WI38 (cell line): ENCODE measurements around the gene MBD5.

Experiments used
- H3K4me3 ChIP-seq: 2 replicates; pipeline ENCODE4 v1.5.1; 2011; ENCODE audit warnings: low read depth, mild to moderate bottlenecking, control low read depth, low read length
- CTCF ChIP-seq: IDR thresholded peaks from 2 replicates; pipeline ENCODE4 v1.5.1; 2012; ENCODE audit warnings: low read depth, mild to moderate bottlenecking, control low read depth, low read length

Gene MBD5

DNA sequence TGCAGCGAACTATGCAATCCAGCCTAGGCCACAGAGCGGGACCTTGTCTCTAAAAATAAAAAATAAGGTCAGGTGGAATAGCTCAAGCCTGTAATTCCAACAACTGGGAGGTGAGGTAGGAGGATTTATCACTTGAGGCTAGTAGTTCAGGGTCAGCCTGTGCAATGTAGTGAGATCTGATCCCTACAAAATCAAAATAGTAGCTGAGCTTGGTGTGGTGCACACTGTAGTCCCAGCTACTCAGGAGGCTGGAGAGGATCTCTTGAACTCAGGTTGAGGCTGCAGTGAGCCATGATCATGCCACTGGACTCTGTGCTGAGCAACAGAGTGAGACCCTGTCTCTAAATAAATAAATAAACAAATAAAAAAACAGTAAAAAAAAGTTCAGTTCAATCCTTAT lies 5.7 kb downstream of the MBD5 start:
- H3K4me3 ChIP-seq, result no peak overlapping the region
- no peak for TF ChIP-seq CTCF

GRCh38 chr2:148027822-148028221 lies 6.9 kb downstream of the MBD5 start:
- no peak for TF ChIP-seq CTCF
- no peak overlapping the region for H3K4me3 ChIP-seq

DNA sequence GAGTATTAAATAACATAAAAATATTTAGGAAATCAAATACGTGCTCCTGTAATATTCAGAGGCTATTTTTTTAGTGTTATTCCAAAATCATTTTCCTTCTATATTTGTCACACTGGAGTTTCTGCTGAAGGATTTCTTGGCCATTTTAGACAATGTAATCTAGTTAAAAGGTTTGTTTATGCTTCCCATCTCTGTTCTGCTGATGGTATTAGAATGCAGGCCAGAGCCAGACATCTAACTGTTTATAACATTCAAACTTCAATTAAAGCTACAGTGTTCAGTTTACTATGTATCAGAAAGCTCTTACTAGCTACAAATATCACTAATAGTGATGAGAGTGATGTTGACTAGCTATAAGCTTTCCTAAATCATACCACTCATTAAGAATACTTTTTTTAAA lies 7.9 kb downstream of the MBD5 start:
- no peak overlapping the region for H3K4me3 ChIP-seq
- no peak for TF ChIP-seq CTCF

GRCh38 chr2:148031152-148031551 lies 10.3 kb downstream of the MBD5 start:
- no peak overlapping the region for H3K4me3 ChIP-seq
- TF ChIP-seq CTCF, result no peak

DNA sequence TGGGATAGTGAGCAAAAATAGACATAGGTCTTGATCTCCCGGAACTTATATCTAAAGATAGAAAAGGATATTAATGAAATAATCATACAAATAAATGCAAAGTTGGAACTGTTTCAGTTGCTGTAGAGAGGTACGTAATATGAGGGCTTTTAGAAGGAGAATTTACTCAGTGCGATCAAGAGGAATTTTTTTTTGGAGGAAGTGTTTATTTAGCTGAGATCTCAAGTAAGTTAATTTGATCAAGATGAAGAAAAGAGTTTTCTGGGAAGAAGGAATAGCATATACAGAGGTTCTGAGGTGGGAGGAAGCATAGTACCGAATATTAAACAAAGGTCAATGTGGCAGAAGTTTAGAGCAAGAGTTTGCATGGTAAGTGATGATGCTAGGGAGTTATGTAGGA lies 11.3 kb downstream of the MBD5 start:
- TF ChIP-seq CTCF, result no peak

GRCh38 chr2:148039783-148040182 lies 18.9 kb downstream of the MBD5 start:
- H3K4me3 ChIP-seq, result no peak overlapping the region
- TF ChIP-seq CTCF, result no peak

More for the DNA sequence above, 11.3 kb downstream of the MBD5 start:
- no peak overlapping the region for H3K4me3 ChIP-seq

- no peak for TF ChIP-seq CTCF
These were observed 21.3 kb downstream of the MBD5 start for GRCh38 chr2:148042219-148042618.

More at GRCh38 chr2:148042219-148042618, 21.3 kb downstream of the MBD5 start:
- H3K4me3 ChIP-seq, result no peak overlapping the region
